ENCODE results near the gene ADD2.
"Not testable (repeated sequence)": the region's sequence is repeated elsewhere in the genome, so short reads cannot be mapped to it uniquely, and the experiment has no call there.

ADD2 gene

GRCh38 chr2:70751881-70752280 lies 16.1 kb downstream of the ADD2 start:
- no peak for DNase-seq (ENCODE audit: low read depth in 2 of 2)

GRCh38 chr2:70750320-70750719 lies 17.7 kb downstream of the ADD2 start:
- no peak for DNase-seq (ENCODE audit: low read depth in 2 of 2)

- no peak for DNase-seq (ENCODE audit: low read depth in 2 of 2)
These were observed 19.8 kb downstream of the ADD2 start for GRCh38 chr2:70748002-70748784.

- no peak for DNase-seq (ENCODE audit: low read depth in 2 of 2)
These were observed 20.7 kb downstream of the ADD2 start for GRCh38 chr2:70747284-70747683.

- no peak for DNase-seq (ENCODE audit: low read depth in 2 of 2)
These were observed 21.7 kb downstream of the ADD2 start for GRCh38 chr2:70746094-70746974.

GRCh38 chr2:70745276-70745825 lies 22.6 kb downstream of the ADD2 start:
- DNase-seq (ENCODE audit: low read depth in 2 of 2), result no peak

- DNase-seq (ENCODE audit: low read depth in 2 of 2), result no peak
These were observed 23.6 kb downstream of the ADD2 start for GRCh38 chr2:70744397-70744796.

GRCh38 chr2:70743677-70744076 lies 24.3 kb downstream of the ADD2 start:
- DNase-seq (ENCODE audit: low read depth in 2 of 2), result no peak

- no peak for DNase-seq (ENCODE audit: low read depth in 2 of 2)
These were observed 24.9 kb downstream of the ADD2 start for GRCh38 chr2:70743068-70743467.

GRCh38 chr2:70739492-70739891 lies 28.5 kb downstream of the ADD2 start:
- not testable (repeated sequence) for DNase-seq (ENCODE audit: low read depth in 2 of 2)

- DNase-seq (ENCODE audit: low read depth in 2 of 2), result no peak
These were observed 29.8 kb downstream of the ADD2 start for GRCh38 chr2:70738159-70738558.

- no peak for DNase-seq (ENCODE audit: low read depth in 2 of 2)
These were observed 32.9 kb downstream of the ADD2 start for GRCh38 chr2:70735071-70735470.

- DNase-seq (ENCODE audit: low read depth in 2 of 2), result no peak
These were observed 34.3 kb downstream of the ADD2 start for GRCh38 chr2:70733646-70734180.

GRCh38 chr2:70732766-70733645 lies 35.0 kb downstream of the ADD2 start:
- DNase-seq (ENCODE audit: low read depth in 2 of 2), result no peak

GRCh38 chr2:70730730-70731129 lies 37.3 kb downstream of the ADD2 start:
- no peak for DNase-seq (ENCODE audit: low read depth in 2 of 2)

- DNase-seq (ENCODE audit: low read depth in 2 of 2), result no peak
These were observed 38.4 kb downstream of the ADD2 start for GRCh38 chr2:70729647-70730046.

GRCh38 chr2:70728128-70728527 lies 39.9 kb downstream of the ADD2 start:
- DNase-seq (ENCODE audit: low read depth in 2 of 2), result no peak

GRCh38 chr2:70726947-70727725 lies 40.9 kb downstream of the ADD2 start:
- DNase-seq (ENCODE audit: low read depth in 2 of 2), result no peak

- DNase-seq (ENCODE audit: low read depth in 2 of 2), result no peak
These were observed 42.5 kb downstream of the ADD2 start for GRCh38 chr2:70725505-70725904.

GRCh38 chr2:70724366-70724765 lies 43.6 kb downstream of the ADD2 start:
- no peak for DNase-seq (ENCODE audit: low read depth in 2 of 2)

Measured in stimulated activated CD8-positive, alpha-beta memory T cell treated with anti-CD3 and anti-CD28 coated beads, Interleukin-2, amount 100 ng/mL, for 48 hours (primary cell).